GM18511 (cell line): ENCODE results near the gene SPIN3.
"Not testable (repeated sequence)": the region's sequence is repeated elsewhere in the genome, so short reads cannot be mapped to it uniquely, and the experiment has no call there.

Experiments used
- ATAC-seq: cut with Tn5 transposase; IDR thresholded peaks from one replicate; pipeline ENCODE4 v1.9.1; 2021; ENCODE audit warnings: mild to moderate bottlenecking, moderate library complexity; ENCODE audit not compliant: unreplicated experiment

Gene SPIN3

GRCh38 chrX:56995271-56995994 lies at the start of gene SPIN3:
SPIN3 (minus strand) TSS chrX:56995541; CDS start chrX:56994947, 594 bp downstream.
- ATAC-seq, result peak; percentile 97

DNA sequence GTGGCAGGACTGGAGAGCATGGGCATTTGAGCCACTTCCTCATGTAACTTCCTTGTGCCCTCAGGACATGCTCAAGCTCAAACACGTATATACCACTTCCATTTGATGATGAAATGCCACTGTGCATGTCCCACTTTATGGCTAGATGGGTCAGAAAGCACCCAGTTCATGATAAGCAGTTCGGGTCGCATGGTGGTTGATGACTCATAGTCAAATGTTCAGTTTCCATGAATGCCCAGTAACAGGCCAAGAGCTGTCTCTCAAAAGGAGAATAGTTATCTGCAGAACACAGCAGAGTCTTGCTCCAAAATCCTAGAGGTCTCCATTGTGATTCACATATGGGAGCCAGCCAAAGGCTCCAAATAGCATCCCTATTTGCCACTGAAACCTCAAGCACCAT lies 48.9 kb upstream of the SPIN3 start:
- ATAC-seq, result no peak

DNA sequence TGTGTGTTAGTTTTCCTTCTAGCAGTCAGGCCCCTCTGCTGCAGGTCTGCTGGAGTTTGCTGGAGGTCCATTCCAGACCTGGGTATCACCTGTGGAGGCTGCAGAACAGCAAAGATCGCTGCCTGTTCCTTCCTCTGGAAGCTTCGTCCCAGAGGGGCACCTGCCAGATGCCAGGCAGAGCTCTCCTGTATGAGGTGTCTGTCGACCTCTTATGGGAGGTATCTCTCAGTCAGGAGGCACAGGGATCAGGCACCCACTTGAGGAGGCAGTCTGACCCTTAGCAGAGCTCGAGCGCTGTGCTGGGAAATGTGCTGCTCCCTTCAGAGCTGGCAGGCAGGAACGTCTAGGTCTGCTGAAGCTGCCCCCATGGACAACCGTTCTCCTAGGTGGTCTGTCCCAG lies 41.9 kb upstream of the SPIN3 start:
- ATAC-seq, result not testable (repeated sequence)

GRCh38 chrX:56994375-56995270 lies 718 bp downstream of the SPIN3 start:
- peak; percentile 31 for ATAC-seq

- peak; percentile 52 for ATAC-seq
These were observed 7.6 kb downstream of the SPIN3 start for GRCh38 chrX:56987741-56988140.

DNA sequence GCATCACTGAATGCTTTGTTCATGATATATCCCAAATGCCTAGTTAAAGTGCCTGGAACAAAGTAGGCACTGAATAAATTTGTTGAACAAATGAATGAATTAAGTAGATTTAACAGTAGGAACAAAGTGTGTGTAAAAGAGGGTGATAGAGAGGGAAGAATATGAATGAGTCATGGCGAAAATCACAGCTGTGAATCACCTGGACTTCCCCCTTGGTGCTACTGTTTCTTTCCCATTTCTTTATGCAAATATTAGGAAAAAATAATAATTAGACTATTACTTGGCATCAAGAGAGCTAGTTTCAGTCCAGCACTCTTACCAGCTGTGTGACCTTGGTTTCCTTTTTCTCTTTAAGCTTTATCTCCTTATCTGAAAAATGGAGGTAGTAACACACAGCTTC lies 9.2 kb downstream of the SPIN3 start:
- ATAC-seq, result peak; percentile 66

GRCh38 chrX:56978172-56978571 lies 17.2 kb downstream of the SPIN3 start:
- peak; percentile 97 for ATAC-seq

GRCh38 chrX:56975611-56976010 lies 19.7 kb downstream of the SPIN3 start:
- ATAC-seq, result no peak

GRCh38 chrX:56974408-56974807 lies 20.9 kb downstream of the SPIN3 start:
- ATAC-seq, result no peak

DNA sequence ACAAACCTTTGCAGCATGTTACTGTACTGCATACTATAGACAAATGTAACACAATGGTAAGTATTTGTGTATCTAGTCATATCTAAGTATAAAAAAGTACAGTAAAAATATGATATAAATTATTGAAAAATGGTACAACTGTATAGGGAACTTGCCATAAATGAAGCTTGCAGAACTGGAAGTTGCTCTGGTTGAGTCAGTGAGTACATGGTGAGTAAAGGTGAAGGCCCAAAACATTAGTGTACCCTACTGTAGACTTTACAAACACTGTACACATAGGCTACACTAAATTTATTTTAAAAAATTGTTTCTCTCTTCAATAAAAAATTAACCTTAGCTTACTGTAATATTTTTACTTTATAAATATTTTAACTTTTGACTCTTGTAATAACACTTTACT lies 25.8 kb downstream of the SPIN3 start:
- ATAC-seq, result no peak

- ATAC-seq, result no peak
These were observed 26.4 kb downstream of the SPIN3 start for GRCh38 chrX:56968980-56969379.

DNA sequence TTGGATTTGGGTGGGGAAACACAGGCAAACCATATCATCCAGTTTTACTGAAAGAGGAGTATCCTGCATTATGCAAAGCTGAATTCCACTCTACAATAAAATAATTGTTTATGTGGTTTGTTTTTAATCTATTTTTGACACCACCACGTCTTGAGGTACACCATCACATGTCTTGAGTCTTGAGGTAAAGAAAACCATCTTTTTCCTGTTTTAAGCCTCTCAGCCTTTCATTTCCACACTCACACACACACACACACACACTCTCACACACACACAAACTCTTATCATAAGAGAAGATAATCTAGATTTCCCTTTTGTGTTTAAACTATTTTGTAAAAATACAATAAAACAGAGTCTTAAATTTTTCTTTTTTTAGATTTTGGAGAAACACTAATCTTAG lies 32.0 kb downstream of the SPIN3 start:
- ATAC-seq, result no peak

GRCh38 chrX:56947699-56948098 lies 47.6 kb downstream of the SPIN3 start:
- no peak for ATAC-seq

GRCh38 chrX:56946201-56946600 lies 49.1 kb downstream of the SPIN3 start:
- ATAC-seq, result not testable (repeated sequence)

DNA sequence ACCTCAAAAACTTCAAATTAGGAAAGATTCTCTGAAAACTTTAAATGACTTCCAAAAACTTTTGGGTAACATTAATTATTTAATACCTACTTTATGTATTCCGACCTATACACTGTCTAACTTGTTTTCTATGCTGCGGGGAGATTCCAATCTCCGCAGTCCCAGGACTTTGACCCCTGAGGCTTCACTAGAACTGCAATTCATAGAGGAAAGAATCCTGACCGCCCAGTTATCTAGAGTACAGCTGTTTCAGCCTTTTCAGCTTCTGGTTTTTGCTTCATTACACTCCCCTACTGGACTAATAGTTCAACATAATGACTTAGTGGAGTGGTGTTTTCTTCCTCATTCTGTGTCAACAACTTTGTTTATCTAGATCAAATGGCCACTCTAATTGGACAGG lies 50.1 kb downstream of the SPIN3 start:
- ATAC-seq, result not testable (repeated sequence)

GRCh38 chrX:56943264-56943663 lies 52.1 kb downstream of the SPIN3 start:
- ATAC-seq, result no peak
